ENCODE results near the gene SFR1. TPM values are rescaled to one million over a fixed set of nuclear protein-coding genes. Genes with fewer than 3 reads are reported as not detected.

SFR1 gene
- total RNA-seq = 1 to 10 TPM; 6.5 to 7.0 TPM
- long read RNA-seq, transcript SFR1-202 (4 exons, 1,503 nt) = major isoform, 7 of 10 reads
- long read RNA-seq, partial matches to known transcripts = 1 of 10 reads
- long read RNA-seq, other reads (novel, unspliced or antisense) = 0 of 10 reads

GRCh38 chr10:104121485-104122224 lies at the start of gene SFR1:
TSS of gene SFR1 (plus strand) at chr10:104122171. CDS start at chr10:104122184, 13 bp downstream.
- ATAC-seq (peak; percentile 96 to 97), DNase-seq (peak; percentile 99)
- intact Hi-C loops (cut with DNase I) = loop anchor here in 1 of 2 donors (2.0 kb wide), 1 partner anchor 153 kb away; no protein-coding TSS in a partner anchor

- ATAC-seq (no peak), DNase-seq (no peak)
- intact Hi-C loops (cut with DNase I) = no loop called here
Measured at GRCh38 chr10:104072786-104073185, 49.2 kb upstream of the SFR1 start.

- intact Hi-C loops (cut with DNase I) = no loop called here
- no peak for ATAC-seq
- DNase-seq = no peak
Measured at GRCh38 chr10:104074505-104074904, 47.5 kb upstream of the SFR1 start.

GRCh38 chr10:104076743-104077160 lies 45.2 kb upstream of the SFR1 start:
- DNase-seq = peak; percentile 72
- intact Hi-C loops (cut with DNase I) = no loop called here
- ATAC-seq = peak; percentile 65 to 73

- ATAC-seq = no peak
- intact Hi-C loops (cut with DNase I) = no loop called here
- no peak for DNase-seq
Measured at GRCh38 chr10:104077247-104077646, 44.7 kb upstream of the SFR1 start.

- DNase-seq (no peak), ATAC-seq (no peak)
- intact Hi-C loops (cut with DNase I) = no loop called here
Measured at GRCh38 chr10:104077663-104078151, 44.3 kb upstream of the SFR1 start.

GRCh38 chr10:104080762-104081161 lies 41.2 kb upstream of the SFR1 start:
- no peak for DNase-seq
- intact Hi-C loops (cut with DNase I) = no loop called here
- no peak for ATAC-seq

GRCh38 chr10:104081998-104082397 lies 40.0 kb upstream of the SFR1 start:
- intact Hi-C loops (cut with DNase I) = no loop called here
- no peak for ATAC-seq
- no peak for DNase-seq

- ATAC-seq = no peak
- intact Hi-C loops (cut with DNase I) = no loop called here
- no peak for DNase-seq
Measured at GRCh38 chr10:104084482-104085142, 37.4 kb upstream of the SFR1 start.

- ATAC-seq (no peak), DNase-seq (no peak)
- intact Hi-C loops (cut with DNase I) = no loop called here
Measured at GRCh38 chr10:104085801-104086400, 36.1 kb upstream of the SFR1 start, which contains the start of gene COL17A1. TSS of gene COL17A1 (minus strand) at chr10:104085880. CDS start at chr10:104080673, 5,207 bp downstream.

- intact Hi-C loops (cut with DNase I) = no loop called here
- DNase-seq (no peak), ATAC-seq (no peak)
Measured at GRCh38 chr10:104088239-104088638, 33.7 kb upstream of the SFR1 start.

- no peak for ATAC-seq
- intact Hi-C loops (cut with DNase I) = no loop called here
- no peak for DNase-seq
Measured at GRCh38 chr10:104089621-104090020, 32.4 kb upstream of the SFR1 start.

GRCh38 chr10:104090611-104091010 lies 31.4 kb upstream of the SFR1 start:
- ATAC-seq = no peak
- intact Hi-C loops (cut with DNase I) = no loop called here
- DNase-seq = no peak

GRCh38 chr10:104092749-104093148 lies 29.2 kb upstream of the SFR1 start:
- ATAC-seq = no peak

GRCh38 chr10:104096692-104097091 lies 25.3 kb upstream of the SFR1 start:
- intact Hi-C loops (cut with DNase I) = no loop called here
- no peak for DNase-seq
- no peak for ATAC-seq

More at GRCh38 chr10:104092749-104093148, 29.2 kb upstream of the SFR1 start:
- intact Hi-C loops (cut with DNase I) = no loop called here
- no peak for DNase-seq

- DNase-seq (no peak), ATAC-seq (no peak)
- intact Hi-C loops (cut with DNase I) = no loop called here
Measured at GRCh38 chr10:104098358-104098925, 23.5 kb upstream of the SFR1 start.

- DNase-seq = no peak
- no peak for ATAC-seq
- intact Hi-C loops (cut with DNase I) = no loop called here
Measured at GRCh38 chr10:104099269-104099668, 22.7 kb upstream of the SFR1 start.

GRCh38 chr10:104099941-104100340 lies 22.0 kb upstream of the SFR1 start:
- DNase-seq = no peak
- intact Hi-C loops (cut with DNase I) = no loop called here
- no peak for ATAC-seq

GRCh38 chr10:104100795-104101194 lies 21.2 kb upstream of the SFR1 start:
- DNase-seq (no peak), ATAC-seq (no peak)
- intact Hi-C loops (cut with DNase I) = no loop called here

Measured in left cardiac atrium (tissue), 4 donors.